ENCODE data around the gene SEMG1.

Gene SEMG1

DNA sequence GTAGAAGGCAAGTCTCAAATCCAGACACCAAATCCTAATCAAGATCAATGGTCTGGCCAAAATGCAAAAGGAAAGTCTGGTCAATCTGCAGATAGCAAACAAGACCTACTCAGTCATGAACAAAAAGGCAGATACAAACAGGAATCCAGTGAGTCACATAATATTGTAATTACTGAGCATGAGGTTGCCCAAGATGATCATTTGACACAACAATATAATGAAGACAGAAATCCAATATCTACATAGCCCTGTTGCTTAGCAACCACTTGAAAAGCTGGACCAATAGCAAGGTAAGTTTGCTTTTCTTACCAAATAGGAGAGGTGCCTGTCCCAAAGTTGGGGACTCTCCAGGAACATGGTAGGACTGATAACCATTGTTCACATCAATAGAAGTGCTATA is 16.3 kb downstream of the SEMG1 start:
- ATAC-seq = no peak

GRCh38 chr20:45226287-45226686 is 19.5 kb downstream of the SEMG1 start:
- ATAC-seq = no peak

- no peak for ATAC-seq
Measured at GRCh38 chr20:45229264-45230056, 22.6 kb downstream of the SEMG1 start.

DNA sequence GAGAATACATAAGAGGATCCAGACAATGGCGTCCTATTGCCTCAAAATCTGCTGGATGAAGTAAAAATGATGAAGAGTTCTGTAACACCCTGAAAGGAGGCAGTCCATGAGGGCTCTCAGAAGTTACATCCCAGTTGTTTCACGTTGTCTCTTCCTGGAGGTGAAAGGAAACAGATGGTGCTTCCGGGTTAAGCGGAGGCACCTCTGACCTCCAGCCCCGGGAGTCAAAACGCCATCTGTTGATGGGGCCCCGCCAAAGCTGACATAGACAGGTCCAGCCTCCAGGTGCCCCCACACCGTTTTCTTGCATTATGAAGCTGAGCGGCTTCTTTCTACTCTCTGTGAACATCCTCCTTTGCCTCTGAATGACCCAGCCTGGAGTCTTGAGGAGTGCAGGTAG is 23.8 kb downstream of the SEMG1 start:
- no peak for ATAC-seq

DNA sequence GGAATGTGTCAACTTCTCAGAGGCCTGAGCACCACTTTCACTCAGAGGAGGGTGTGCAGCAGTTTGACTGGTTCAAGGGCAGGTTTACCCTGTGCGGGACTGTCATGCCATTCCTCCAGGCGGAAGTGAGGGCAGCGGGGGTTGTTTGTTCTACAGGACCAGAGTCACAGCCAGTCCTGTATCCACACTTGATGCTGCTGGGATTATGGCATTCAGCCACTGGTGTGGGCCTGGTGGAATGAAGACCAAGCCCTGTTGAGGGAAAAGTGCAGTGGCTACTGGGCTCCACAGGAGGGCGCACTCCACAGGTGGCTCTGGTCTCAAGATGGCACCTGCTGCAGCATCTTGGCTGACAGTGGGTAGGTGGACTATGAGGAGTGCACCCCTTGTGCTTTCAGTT is 29.2 kb downstream of the SEMG1 start:
- no peak for ATAC-seq

DNA sequence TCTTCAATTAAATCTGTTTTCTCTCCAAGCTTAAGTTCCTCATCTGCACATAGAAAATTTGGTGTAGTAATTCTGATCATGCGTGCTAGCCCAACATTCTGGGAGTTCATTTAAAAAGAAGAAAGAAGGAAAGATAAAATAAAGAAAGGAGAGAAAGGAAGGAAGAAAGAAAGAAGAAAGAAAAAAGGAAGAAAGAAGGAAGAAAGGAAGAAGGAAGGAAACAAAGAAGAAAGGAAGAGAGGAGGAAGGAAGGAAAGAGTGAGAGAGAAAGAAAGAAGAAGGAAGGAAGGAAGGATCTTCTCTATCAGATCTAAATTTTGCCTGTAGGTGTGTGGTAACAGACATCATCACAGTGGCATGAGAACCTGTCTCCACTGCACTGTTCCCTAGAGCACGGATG is 31.3 kb downstream of the SEMG1 start:
- ATAC-seq = no peak

DNA sequence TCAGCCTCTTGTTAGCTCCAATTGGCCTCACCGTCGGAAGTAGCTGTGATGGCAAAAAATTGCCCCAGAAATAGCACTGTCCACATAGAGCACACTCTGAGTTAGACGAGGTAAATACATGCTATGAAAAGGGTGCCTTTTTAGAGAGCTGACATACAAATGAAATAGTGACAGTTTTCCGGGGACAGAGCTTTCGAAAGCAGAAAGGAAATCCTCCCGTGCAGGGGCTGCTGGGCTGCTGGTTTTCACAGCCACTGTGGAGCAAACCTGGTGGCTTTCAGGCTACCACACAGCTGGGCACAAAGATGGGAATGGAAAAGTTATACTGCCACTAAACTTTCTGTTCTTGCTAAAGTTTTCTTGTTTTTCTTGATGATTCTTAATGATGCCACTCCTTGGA is 39.3 kb downstream of the SEMG1 start:
- ATAC-seq = no peak

GRCh38 chr20:45247865-45248264 is 41.0 kb downstream of the SEMG1 start:
- ATAC-seq = no peak

DNA sequence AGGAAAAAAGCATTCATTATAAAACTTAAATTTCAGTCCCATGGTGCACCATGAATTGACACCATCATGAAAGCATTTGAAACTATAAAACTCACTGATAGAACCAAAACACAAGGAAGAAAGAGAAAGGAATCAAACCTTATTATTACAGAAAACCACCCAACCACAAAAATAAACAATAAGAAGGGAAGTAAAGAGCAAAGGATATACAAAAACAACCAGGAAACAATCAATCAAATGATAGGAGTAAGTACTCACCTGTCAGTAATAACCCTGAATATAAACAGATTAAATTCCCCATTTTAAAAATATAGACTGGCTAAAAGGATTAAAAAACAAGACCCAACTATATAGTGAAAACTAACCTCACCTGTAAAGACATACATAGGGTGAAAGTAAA is 41.8 kb downstream of the SEMG1 start:
- no peak for ATAC-seq

DNA sequence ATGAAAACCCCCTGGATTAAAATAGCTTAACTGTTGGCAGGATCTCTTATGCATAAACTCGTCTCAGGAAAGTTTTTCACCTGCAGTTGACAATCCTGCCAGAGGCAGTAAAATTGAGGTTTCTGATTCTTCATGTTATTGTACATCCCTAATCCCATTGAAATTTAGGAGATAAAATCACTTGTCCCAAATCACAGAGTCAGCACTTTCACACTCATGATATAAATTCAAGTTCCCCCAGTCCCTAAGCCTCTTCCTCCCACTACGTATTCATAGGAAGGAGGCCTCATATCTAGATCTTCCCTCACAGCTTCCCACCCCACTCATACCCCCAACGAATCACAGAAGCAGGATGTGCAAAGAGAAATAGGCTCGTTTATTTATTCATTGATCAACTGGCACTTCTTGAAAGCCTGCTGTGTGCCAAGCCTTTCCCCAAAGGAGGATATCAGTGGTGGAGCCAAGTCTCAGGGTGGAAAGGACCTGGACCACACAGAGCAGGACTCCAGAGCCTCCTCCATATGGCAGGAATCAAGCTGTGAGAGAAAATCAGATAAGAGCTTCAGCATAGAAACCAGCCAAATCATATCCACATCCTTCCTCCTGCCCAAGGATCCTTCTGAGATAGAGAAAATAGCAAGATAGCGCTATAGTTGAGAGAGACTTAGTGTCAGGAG is 45.2 kb downstream of the SEMG1 start:
- no peak for ATAC-seq

GRCh38 chr20:45253261-45253660 is 46.4 kb downstream of the SEMG1 start:
- ATAC-seq = no peak

- no peak for ATAC-seq
Measured at GRCh38 chr20:45254383-45255262, 47.8 kb downstream of the SEMG1 start, which contains the start of gene SLPI. SLPI (minus strand) TSS chr20:45254564; CDS start chr20:45254543, 21 bp downstream.

- ATAC-seq = no peak
Measured at GRCh38 chr20:45257161-45257560, 50.3 kb downstream of the SEMG1 start.

GRCh38 chr20:45257711-45258110 is 50.9 kb downstream of the SEMG1 start:
- no peak for ATAC-seq

- ATAC-seq = no peak
Measured at GRCh38 chr20:45258259-45258658, 51.4 kb downstream of the SEMG1 start.

DNA sequence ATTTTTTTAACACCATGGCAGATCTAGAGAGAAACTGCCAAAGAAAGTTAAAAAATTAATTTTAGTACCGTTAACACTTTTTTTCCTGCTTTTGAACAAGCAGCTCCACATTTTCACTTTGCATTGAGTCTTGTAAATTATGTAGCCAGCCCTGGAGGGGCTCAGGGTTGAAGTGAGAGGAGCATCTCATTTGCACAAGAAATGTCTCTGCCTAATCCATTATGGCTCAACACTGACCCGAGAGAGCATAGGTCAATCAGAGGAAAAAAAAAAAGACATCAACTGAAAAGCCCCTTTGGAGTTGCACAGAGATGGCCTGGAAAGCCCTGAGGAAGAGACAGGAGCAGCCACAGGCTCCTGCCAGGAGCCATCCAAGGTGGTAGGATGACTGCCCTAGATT is 51.8 kb downstream of the SEMG1 start:
- ATAC-seq = no peak
